HG03039 (cell line): ENCODE data around the gene PRELP.

ENCODE experiments used
- ATAC-seq: cut with Tn5 transposase; IDR thresholded peaks from one replicate; pipeline ENCODE4 v1.9.1; 2021; ENCODE audit warnings: mild to moderate bottlenecking, moderate library complexity; ENCODE audit not compliant: unreplicated experiment

PRELP gene

DNA sequence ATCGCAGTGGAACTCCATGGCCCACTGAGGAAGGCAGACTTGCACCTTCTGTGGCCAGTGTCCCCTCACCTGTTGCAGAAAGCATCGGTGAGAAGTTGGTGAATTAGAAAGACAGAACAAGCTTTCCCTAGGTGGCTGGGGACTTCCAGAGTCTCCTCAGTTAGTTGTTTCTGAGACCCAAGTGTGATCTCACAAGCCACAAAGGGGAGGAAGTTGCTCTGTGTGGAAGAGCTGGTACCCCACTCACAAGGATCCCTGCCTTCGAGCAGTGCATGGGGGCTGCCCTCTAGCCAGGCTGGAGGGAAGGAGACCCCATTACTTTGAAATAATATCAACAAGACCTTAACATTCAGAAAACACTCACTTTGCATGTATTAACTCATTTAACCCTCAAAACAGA is 2.1 kb downstream of the PRELP start:
- no peak for ATAC-seq

DNA sequence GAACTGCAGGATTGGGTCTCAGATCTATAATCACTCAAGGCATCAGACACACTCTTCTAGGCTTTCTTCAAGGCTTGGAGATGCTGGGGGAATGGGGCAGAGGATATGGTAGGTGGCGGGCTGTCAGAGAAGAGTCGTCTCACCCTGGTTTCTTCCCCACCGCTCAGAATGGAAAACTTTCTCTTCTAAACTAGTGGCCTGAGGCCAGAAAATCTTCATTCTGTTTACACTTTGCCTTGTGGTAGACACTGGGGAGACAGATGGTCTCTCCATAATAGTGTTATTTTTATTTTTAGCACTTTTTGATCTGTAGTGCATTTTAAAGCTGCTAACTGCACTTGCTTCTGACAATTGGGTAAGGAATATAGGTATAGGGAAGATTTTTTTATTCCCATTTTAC is 2.6 kb downstream of the PRELP start:
- ATAC-seq, result no peak

DNA sequence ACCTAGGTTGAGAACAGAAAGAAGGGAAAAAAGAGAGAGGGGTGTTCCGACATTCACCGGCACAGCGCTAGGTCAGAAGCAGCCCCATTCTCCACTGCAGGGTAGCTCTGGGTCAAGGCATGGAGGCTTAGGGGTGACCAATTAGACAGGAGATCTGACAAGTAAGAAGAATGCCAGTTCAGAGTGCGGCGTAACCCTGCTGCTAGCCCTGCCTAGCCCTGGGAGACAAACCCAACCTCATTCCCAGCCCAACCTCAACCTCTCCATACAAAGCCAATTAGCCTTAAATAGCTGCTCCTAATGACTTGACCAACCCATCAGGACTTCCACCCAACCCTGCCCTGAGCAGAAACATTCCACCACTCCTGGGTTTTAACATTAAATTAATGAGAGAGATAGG is 3.4 kb downstream of the PRELP start:
- no peak for ATAC-seq

DNA sequence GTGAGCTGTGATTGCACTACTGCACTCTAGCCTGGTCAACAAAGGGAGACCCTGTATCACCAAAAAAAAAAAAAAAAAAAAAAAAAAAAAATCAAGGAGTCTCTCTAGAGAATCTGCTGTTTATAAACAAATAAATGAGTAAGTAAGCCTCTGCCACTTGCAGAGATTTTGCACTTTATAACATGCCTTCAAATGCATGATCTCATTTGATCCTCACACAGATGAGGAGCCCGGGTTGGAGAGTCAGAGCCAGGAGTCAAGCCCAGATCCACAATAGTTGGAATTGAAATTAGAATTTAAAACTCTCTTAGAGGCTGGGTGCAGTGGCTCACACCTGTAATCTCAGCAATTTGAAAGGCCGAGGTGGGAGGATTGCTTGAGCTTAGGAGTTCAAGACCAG is 4.0 kb downstream of the PRELP start:
- ATAC-seq, result no peak

DNA sequence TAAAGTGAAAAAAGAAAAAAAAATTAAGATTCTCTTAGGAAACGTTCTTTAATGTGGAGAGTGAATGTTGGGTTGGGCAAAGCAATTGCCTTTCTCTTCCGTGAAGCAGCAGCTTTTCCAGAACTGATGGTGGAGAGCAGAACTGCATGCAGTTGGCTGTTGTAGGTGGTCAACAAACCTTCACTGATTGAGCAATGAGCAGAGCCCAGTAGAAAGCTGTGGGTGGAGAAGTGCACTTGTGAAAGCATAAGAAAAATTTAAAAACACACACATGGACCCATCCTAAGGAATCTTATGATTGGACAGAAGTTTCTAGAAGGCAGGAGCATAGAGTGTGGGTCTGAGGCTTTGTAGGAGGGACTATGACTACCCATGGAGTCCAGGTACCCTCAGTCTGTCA is 4.5 kb downstream of the PRELP start:
- no peak for ATAC-seq

DNA sequence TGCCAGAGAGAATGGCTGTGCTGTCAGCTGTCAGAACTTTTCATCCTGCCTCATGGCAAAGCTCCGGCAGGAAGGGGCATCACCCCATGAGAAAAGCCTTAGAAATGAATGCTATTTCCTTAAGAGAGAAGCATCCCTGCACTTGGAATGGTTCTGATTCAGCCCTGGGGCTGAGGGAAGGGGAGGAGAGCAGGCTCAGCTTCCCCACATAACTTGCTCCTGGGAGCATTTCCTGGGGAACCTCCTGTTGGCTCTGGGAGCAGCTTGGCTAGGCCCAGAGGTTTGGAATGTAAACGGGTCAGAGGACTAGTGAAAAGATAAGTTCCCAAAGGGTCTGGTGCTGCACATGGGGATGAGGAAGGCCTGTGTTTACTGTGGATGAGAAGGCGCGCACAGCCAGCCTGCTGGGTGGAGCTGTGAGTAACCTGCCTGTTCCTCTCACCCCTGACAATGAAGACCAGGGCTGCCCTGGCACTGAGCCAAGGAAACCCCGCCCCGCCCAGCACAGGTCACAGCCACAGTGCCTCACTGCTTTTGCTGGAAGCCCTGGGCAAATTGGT is 5.0 kb downstream of the PRELP start:
- no peak for ATAC-seq

DNA sequence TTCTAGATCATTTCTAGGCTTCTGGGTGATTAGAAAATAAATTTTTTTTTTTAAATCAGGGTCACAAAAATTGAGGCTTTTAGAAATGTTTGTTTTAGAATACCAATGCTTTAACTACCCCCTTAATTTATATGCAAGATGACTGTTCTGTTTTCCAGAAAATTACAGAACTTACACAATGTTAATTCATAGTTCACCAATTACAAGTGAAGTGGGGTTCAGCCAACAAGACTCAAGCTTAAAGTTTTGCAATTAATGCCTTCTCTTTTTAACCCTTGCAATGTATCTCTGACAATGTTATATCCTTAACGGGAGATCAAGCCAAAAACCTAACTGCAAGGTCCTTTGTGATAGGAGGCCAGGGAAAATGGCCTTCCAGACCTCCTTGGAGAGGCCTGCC is 5.6 kb downstream of the PRELP start:
- ATAC-seq, result no peak

DNA sequence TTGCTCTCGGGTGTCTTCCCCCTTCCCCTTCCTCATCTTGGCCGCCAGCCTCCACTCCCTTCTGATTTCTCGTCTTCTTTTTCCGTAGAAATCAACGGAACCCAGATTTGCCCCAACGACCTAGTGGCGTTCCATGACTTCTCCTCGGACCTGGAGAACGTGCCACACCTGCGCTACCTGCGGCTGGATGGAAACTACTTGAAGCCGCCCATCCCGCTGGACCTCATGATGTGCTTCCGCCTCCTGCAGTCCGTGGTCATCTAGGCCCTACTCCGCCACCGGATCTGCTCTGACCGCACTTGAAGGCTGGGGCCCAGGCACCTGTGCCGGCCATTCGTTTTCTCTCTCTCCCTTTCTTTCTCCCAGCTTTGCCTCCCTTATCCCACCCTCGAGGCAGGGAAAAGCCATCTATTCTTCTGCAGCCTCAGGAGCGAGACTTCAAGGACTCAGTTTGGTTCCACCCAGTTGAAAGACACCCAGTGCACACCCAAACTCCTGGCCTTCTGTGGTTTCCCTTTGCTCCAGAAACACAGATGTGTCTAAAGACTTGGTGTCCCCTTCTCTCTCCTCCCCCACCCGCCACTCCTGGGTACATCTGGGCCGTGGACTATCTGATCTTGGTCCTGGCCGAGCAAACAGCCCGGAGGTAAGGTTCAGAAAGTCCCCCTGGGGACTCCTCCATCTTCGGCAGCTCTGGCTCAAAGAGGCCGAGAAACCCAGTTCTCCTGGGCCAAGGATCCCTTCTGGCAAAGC is 11.2 kb downstream of the PRELP start:
- no peak for ATAC-seq

DNA sequence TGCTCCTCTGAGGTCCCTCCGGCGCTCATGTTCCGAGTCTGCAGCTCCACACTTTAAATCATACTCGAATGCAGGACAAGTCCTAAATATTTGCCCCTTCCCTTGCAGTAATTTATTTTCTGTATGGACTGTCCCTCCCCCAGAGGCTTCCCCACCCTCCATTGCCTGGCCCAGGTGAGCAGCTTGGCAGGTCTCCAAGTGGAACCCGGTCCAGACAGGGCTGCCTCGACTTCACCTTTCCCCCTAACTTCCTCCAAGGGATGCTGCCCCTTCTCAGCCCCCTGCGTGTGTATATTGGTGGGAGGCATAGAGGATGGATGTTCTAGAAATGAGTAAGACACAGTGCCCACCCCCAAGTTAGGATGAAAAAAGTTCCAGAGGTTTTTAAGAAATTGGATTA is 12.9 kb downstream of the PRELP start:
- no peak for ATAC-seq

DNA sequence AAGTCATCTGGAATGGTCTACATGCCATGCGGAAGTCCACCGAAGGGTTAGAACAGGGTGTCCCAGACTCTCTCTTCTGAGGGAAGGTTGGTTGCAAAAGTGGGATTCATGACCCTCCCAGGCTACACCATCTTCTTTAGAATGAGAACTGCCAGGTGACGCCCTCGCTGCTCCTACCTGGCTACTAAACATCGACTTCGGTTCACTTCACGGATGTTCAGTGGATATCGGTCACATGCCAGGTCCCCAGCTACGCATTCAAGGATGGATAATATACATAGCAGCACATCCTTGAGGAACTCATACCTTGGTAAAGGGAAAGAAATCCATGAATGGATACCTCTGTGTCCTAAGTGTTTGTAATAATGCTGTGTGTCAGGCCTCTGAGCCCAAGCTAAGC is 15.0 kb downstream of the PRELP start:
- ATAC-seq, result no peak

DNA sequence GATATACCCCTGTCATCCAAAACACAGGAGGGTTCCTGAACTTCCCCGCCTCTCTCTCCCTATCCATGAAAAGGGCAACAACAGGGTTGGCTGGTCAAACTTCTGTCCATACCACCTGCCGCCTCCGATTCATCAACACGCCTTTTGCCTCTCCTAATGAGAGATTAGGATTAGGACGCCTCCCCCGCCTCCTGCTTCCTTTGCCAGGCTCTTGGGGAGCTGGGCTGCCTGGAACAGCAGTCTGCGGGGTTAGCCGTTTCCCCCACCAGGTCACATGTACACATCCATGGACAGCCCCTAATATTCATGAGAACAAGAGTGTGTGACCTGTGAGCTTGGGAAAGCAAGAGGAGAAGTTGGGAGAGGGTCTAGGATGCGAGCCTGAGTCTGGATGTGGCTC is 16.1 kb downstream of the PRELP start:
- no peak for ATAC-seq

DNA sequence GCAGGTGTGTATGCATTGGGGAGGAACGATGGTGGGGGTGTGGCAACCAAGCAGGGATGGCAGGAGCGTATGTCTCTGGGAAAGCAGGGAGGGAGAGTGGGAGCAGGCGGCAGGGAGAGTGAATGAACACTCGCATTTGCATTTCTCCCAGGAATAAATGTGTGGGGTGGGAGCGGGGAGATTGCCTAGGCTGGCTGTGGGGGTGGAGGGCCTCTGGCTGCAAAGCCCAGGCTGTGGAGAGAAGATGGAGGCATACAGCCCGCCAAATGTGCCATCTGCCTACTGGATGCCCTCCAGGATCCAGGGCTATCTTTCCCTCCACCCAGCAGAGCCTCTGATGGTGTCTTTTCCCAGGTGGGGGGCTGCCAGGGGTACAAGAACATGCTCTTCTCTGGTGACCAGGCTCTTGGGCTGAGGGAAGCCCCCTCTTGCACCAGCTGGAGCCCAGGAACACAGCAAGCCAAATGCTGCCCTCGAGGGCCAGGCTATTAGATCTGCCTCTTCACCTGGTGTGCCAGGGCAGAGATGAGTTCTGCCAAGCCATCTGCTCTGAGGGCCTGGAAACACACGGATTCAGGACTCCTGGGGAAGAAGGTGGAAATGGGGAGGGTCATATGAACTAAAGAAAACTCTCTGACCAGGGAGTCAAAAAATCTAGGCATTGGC is 16.6 kb downstream of the PRELP start:
- ATAC-seq, result no peak

DNA sequence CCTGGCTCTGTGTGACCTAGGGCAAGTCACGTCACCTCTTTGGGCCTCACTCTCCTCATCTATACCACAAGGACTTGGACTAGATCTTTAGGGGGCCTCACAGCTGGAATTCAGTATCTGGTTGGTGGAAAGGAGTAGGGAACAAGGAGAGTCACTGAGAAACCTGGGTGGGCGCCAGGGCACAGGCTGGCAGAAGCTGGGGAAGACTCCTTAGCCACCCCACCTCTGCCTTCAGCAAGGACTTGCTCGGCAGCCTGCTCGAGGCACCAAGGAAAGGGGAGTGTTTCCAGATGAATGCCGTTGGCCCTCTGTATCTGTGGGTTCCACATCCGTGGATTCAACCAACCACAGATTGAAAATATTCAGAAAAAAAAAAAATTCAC is 17.1 kb downstream of the PRELP start:
- no peak for ATAC-seq

DNA sequence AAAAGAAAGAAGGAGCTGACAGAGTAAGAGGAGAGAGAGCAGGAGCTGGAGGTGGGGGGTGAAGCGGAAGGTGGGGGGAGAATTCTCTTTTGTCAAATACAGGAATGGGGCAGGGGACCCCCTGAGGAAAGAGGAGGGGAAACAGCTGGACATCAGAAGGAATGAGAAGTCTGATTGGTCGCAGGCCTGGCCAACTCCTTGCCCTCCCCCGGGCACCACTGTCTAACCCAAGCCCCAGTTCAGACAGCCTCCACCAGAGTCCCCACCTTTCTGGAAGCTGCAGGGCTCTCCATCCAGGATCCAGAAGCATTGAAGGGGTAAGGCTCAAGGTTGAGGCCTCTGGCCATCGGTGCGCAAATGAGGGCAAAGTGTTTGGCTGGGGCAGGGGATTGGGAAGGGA is 18.3 kb downstream of the PRELP start, which contains the start of gene OPTC:
Gene OPTC, plus strand, starts transcription at position 253 of the 400 bp plus-strand sequence. CDS start 1,853 bp downstream, outside the sequence.
- ATAC-seq, result no peak

DNA sequence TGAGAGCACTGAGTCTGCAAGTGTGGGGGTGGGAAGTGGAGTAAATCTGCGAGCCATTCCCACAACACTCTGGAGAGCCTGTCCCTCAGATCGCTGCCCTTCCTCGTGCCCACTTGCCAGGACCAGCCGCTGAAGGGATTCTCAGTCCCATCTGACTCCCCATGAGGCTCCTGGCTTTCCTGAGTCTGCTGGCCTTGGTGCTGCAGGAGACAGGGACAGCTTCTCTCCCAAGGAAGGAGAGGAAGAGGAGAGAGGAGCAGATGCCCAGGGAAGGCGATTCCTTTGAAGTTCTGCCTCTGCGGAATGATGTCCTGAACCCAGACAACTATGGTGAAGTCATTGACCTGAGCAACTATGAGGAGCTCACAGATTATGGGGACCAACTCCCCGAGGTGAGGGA is 20.2 kb downstream of the PRELP start:
- no peak for ATAC-seq

DNA sequence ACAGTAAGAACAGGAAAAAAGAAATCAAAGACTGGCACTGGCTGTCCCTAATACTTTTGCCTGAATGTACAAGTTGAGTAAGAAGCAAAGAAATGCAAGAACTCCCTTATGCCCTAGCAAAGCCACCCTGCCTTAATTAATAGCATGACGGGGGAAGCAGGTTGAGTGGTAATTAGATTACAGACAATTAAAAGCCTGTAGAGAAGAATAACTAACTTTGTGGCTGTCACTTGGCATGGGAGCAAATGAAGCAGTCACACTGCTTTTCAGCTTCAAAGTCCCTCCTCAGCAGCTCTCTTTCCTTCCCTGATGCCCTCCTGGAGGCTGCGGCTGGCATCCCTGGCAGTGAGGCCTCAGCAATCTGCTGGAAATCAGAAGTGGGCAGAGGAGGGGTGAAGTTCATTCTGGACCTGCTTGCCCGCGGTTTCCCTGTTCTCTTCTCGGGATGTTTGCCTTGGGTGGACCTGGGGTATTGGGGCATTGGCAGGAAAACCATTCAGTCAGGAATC is 21.7 kb downstream of the PRELP start:
- ATAC-seq, result no peak

DNA sequence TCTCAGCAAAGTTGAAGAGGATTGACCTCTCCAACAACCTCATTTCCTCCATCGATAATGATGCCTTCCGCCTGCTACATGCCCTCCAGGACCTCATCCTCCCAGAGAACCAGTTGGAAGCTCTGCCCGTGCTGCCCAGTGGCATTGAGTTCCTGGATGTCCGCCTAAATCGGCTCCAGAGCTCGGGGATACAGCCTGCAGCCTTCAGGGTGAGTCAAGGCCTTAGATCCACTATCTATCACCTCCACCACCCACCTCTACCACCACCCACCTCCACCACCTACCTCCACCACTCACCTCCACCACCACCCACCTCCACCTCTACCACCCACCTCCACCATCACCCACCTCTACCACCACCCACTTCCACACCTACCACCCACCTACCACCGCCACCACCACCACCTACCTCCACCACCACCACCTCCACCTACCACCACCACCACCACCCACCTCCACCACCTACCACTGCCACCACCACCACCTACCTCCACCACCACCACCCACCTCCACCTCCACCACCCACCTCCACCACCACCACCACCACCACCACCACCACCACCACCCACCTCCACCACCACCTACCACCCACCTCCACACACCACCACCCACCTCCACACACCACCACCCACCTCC is 24.2 kb downstream of the PRELP start:
- no peak for ATAC-seq

DNA sequence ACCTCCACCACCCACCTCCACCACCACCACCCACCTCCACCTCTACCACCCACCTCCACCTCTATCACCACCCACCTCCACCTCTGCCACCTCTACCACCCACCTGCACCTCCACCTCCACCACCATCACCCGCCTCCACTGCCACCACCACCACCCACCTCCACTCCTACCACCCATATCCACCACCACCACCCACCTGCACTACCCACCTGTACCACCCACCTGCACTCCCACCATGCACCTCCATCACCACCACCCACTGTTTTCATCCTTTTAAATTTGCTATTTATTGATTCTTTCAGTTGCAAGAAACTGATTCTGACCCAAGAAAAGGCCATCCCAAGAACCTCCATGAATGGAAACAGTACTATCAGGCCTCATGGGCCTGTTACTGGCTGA is 24.7 kb downstream of the PRELP start:
- no peak for ATAC-seq

DNA sequence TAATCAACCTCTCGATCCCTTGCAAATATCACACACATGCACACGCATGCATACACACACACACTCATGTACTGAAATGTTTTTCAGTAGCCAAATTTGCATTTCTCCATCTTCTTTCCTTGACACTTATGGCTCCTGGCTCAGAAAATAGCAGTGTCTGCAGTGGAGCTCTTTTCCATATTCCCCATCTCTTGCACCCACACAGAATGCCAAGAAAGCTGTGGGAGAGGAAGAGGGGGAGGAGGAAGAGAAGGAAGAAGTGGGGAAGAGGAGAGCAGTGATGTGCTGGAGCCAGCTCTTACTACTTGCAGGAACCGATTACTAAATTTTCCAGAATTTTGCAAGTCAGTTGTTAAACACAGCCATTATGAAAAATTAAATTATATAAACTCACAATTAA is 28.2 kb downstream of the PRELP start:
- no peak for ATAC-seq

DNA sequence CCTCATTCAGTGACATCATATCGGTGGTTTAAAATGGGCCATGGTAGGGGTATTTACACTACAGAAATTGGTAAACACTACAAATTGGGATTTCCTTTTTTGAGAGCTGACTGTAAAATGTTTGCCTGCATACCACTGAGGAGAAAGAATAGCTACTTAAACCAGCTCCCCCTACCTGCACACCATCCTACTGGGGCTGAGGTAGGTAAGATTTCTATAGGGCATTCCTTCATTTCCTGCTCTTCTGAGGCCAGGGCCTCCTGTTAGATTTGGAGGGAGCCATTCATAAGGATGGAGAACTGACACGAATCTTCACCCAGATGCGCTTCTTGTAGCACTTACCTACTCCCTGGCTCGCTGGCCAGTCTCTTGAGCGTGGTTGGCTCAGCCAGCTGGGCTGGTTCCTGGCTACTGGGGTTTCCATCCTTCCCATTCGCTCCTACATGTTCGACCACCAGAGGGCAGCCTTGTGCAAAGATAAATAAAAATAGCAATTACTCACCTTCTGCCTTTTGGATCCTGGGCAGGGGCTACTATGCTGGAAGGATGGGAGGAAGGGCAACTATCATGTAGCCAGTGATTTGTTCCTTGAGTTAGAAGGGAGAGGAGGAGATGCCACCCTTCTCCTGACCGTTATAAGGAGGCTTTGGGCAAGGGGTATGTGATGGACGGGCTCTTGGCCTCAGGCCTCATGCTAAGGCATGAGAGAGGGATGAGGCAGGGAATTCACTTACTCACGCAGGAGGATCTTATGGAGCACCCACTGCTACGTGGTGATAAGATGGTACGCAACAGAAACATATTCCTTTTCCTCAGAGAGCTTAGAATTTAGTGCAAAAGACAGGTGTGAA is 29.0 kb downstream of the PRELP start:
- ATAC-seq, result no peak
